Measurements from ENCODE around the gene PREP. TPM values are rescaled to one million over a fixed set of nuclear protein-coding genes. Genes with fewer than 3 reads are reported as not detected.

The PREP gene
- total RNA-seq, 4 donors from 2014 or later: 9.7 to 29.6 (median 17.1) TPM

GRCh38 chr6:105409734-105410133 is 6.9 kb upstream of the PREP start:
- Histone ChIP-seq H3K4me1 (no peaks in the 10 kb centered on the region), H3K9me3 (no peaks in the 10 kb centered on the region), H3K27ac (no peak overlapping the region), H3K4me3 (no peak overlapping the region), H3K27me3 (peaks cover 0 to 4% of the 10 kb centered on the region in 2 donors), H3K36me3 (no peaks in the 10 kb centered on the region)
- no peak for DNase-seq
- intact Hi-C loops (cut with DNase I; ENCODE audit: low total_unique reads): no loop called here
- TF ChIP-seq POLR2A (IDR thresholded peaks at IDR 0.05): no peak
- TF ChIP-seq CTCF (IDR thresholded peaks at IDR 0.05): no peak

DNA sequence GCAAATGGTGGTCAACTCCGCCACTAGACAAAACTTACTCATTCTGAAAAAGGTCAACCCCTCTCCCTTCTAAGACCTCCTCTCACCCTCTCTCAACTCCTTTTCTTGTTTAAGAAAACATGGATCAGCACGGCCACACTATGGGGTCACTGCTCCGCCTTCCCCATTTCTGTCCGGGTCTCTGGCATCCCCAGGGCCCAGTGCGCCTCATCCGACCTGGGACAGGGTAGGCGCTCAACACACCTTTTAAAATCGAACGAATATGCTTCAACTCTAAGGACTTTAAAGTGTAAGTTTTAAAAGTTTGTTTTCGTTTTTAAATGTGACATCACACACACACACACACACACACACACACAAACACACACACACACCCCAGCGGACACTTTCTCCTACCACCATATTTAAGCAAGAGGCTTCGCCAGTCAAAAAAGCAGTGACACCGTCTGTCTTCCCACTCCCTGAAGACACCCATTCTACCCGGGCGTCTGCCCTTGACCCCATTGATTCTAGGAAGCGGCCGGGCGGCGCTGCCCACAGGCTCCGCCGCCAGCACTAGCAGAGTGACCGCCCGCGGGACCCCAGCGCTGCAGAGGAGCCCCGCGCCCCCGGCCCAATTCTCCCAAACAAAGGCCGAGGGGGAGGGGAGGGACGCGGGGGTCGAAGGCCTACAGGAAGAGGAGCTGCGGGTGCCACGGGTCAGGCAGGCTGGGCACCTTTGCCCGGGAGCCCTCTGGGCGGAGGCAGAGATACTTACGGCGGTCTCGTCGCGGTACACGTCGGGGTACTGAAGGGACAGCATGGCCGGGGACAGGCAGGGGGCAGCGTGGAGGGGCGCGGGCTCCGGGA is 568 bp downstream of the PREP start:
- peak overlapping the region; percentile 88 to 97 for H3K4me3 ChIP-seq
- no peaks in the 10 kb centered on the region for H3K36me3 ChIP-seq
- intact Hi-C loops (cut with DNase I; ENCODE audit: low total_unique reads): no loop called here
- no peaks in the 10 kb centered on the region for H3K27me3 ChIP-seq
- peak overlapping the region; percentile 87 to 92 for H3K27ac ChIP-seq
- TF ChIP-seq CTCF (IDR thresholded peaks at IDR 0.05) (no peak), POLR2A (IDR thresholded peaks at IDR 0.05) (no peak)
- H3K4me1 ChIP-seq: peaks cover 0 to 5% of the 10 kb centered on the region in 2 donors
- no peaks in the 10 kb centered on the region for H3K9me3 ChIP-seq
- DNase-seq: no peak

- Histone ChIP-seq H3K27me3 (no peaks in the 10 kb centered on the region), H3K4me1 (peaks cover 0 to 5% of the 10 kb centered on the region in 2 donors), H3K27ac (no peak overlapping the region), H3K9me3 (no peaks in the 10 kb centered on the region), H3K4me3 (peak overlapping the region; percentile 88 to 97), H3K36me3 (no peaks in the 10 kb centered on the region)
- TF ChIP-seq CTCF (IDR thresholded peaks at IDR 0.05) (no peak), POLR2A (IDR thresholded peaks at IDR 0.05) (no peak)
- intact Hi-C loops (cut with DNase I; ENCODE audit: low total_unique reads): no loop called here
- DNase-seq: no peak
Observed at GRCh38 chr6:105401247-105402089, 1.4 kb downstream of the PREP start.

- H3K27ac ChIP-seq: no peak overlapping the region
Observed at GRCh38 chr6:105400501-105400900, 2.4 kb downstream of the PREP start.

More at GRCh38 chr6:105400501-105400900, 2.4 kb downstream of the PREP start:
- TF ChIP-seq POLR2A (IDR thresholded peaks at IDR 0.05) (no peak), CTCF (IDR thresholded peaks at IDR 0.05) (no peak)
- no peaks in the 10 kb centered on the region for H3K27me3 ChIP-seq
- no peaks in the 10 kb centered on the region for H3K36me3 ChIP-seq
- DNase-seq: no peak
- intact Hi-C loops (cut with DNase I; ENCODE audit: low total_unique reads): no loop called here
- peaks cover 0 to 5% of the 10 kb centered on the region in 2 donors for H3K4me1 ChIP-seq
- no peaks in the 10 kb centered on the region for H3K9me3 ChIP-seq
- no peak overlapping the region for H3K4me3 ChIP-seq
